GM18517 (cell line): ENCODE data around the gene PDE8B.
"Not testable (repeated sequence)": the region's sequence is repeated elsewhere in the genome, so short reads cannot be mapped to it uniquely, and the experiment has no call there.

Source experiments
- ATAC-seq: cut with Tn5 transposase; IDR thresholded peaks from one replicate; pipeline ENCODE4 v1.9.1; 2021; ENCODE audit warnings: mild to moderate bottlenecking, moderate library complexity; ENCODE audit not compliant: unreplicated experiment

Gene PDE8B

DNA sequence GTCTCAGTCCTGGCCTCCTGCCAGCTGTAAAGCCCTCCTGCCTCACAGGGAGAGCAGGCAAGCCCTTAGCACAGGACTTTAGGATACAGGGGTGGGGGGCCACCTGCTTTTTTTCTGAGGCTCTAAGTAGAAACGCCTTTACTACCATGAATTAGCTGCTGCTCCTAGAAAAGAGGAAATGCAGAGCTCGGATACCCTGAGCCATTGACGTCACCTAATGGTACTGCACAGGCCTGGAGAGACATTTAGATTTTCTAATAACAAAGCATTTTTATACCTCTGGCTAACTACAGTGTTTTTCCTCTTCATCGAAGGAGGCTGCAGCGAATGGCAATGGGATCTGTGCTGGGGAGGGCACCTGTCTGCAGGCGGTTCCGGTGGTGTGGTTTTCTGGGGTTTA is 144.6 kb downstream of the PDE8B start:
- ATAC-seq, result no peak

DNA sequence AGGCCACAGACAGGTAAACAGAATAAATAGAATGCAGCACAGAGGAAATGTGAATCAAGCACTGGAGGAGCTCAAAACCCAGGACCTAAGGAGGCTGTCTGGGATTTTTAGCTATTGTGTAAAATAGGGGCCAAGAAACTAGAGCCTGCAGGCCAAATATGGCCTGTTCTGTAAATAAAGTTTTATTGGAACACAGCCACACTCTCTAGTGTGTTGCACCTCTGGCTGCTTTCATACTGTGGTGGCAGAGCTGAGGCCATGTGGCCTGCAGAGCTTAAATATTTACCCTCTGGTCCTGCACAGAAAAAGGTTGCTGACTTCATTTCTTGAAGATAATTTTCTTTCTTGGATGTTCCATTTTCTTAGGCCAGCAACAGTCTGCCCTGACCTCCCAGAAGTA is 145.3 kb downstream of the PDE8B start:
- ATAC-seq, result no peak

DNA sequence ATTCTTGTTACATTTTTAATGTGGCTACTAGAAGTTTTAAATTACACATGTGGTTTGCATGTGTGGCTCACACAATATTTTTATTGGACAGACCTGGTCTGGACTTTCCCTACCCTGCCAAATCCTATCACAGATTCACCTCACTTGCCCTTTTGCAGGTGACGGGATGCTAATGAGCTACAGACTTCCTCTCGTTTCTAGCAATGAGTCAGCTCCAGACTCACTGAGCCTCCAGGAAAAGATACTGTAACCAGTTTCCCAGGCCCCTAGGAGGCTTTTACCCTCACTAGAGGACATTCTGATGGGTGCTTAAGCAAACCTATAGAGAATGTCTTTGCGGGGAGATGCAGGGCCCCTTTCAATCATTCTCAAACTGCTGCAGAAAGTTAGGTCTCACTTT is 146.3 kb downstream of the PDE8B start:
- peak; percentile 88 for ATAC-seq

- ATAC-seq, result no peak
Observed at GRCh38 chr5:77358255-77359205, 148.1 kb downstream of the PDE8B start.

GRCh38 chr5:77359231-77359630 is 148.8 kb downstream of the PDE8B start:
- ATAC-seq, result no peak

DNA sequence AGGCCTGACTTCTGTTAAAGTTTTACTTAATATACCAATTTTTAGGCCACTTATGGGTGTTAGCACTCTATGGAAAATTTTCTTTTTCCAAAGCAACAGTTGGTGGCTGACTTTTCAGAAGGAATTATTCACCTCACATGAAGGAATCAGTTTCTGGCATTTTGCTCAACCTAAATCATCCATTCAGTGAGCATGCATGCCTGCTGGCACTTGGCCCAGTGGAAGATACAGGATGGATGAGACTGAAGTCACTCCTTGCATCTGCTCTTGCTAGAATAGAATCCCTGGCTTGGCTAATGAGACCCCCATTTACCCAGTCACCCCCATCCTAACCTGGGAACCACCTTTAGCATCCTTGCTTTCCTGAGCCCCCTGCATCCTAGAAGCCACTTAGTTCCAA is 149.9 kb downstream of the PDE8B start:
- no peak for ATAC-seq

DNA sequence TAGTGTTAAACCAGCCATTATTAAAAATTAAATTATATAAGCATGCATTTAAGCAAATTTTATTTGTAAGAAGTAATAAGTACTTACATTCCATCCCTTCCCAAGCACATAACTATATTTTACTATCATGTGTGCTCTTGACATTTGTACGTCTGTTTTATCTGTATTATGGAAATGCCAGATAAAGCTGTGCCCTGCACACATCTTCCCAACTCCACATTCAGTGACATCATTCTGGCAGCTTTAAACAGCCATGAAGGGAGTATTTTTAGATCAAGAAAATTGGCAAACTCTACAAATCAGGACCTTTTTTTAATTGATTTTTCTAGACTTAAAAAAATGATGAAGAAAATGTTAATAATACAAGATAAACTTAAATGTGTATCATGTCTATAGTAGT is 150.5 kb downstream of the PDE8B start:
- ATAC-seq, result no peak

DNA sequence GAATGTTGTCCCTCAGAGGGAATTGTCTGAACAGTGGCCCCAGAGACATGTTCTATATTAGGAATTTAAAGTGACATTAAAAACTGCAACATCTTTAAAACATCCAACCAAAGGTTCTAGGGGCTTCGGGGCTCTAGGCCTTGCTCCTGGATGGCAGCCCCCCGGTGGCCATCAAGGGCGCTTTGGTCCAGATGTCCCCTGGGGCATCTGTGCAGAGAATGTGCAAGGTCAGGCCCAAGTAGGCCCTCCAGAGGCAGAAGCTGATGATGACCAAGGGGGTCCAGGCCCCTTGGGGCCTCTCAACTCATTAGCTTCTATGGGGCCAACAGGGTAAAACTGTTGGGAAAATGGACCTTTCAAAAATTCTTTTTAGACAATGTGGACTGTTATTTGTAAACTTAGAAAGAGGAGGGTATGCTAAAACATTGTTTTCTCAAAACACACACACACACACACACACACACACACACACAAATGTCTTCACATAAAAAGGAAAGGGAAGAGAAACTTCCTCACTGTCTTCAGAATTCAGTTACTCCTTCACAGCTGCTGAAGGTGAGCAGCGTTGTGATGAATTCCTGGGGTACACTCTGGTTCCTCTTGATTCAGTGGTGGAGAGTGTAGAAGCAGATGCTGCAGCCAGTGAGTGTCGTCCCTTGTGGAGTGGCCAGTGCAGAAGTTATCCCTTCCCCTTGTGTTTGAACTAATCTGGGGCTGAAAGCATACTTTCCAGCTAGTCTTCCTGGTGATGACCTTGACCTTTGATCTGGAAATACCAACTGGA is 156.4 kb downstream of the PDE8B start:
- ATAC-seq, result no peak

GRCh38 chr5:77367741-77368140 is 157.3 kb downstream of the PDE8B start:
- no peak for ATAC-seq

- no peak for ATAC-seq
Observed at GRCh38 chr5:77368367-77368766, 157.9 kb downstream of the PDE8B start.

GRCh38 chr5:77369566-77369965 is 159.1 kb downstream of the PDE8B start:
- ATAC-seq, result no peak

- no peak for ATAC-seq
Observed at GRCh38 chr5:77374686-77375085, 164.2 kb downstream of the PDE8B start.

DNA sequence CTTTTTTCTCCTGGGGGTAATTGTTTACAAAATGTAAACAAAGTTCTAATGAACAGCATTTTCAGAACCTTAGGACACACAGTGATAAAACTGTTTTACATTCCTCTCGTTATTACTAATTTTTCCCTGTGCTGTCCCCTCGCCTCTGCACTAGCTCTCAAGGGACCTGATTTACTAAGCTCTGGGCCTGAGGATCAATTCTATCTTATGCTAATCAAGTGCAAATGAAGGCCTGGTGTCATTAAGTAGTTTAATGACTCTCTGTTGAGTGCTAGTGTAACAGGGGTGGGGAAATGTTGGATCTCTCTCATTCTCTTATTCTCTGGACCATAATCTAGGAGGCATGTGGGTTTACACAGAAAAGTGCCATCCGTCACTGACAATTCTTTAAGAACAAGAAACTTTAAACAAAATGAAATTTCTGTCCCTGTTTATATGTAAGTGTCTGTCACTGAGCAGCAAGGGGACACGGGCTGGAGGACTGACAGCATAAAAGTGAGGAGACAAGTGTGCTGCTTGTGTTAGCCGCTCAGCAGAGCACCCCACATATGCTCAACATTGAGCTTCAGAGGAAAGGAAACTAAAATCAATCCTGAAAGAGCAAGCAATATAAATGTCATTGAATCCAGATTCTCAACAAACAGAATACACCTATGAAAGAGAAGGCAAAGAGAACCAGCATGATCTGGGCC is 166.3 kb downstream of the PDE8B start:
- ATAC-seq, result no peak

GRCh38 chr5:77379558-77380061 is 169.1 kb downstream of the PDE8B start:
- peak; percentile 84 for ATAC-seq

DNA sequence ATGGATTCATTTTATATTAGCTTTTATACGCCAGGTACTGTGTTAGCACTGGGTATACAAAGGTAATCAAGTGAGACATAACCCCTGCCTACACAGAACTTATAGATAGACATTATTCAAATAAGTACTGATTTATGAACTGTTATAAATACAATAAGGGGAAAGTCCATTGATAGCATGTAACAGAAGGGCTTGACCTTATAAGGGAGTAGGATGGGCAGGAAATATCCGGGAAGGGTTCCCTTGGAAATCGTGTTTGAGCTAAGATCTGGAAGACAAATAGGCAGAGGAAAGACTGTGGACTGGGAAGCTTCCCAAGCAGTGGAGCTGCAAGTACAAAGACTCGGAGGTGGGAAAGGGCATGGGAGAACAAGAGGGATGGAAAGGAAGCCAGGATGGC is 170.2 kb downstream of the PDE8B start:
- no peak for ATAC-seq

- ATAC-seq, result not testable (repeated sequence)
Observed at GRCh38 chr5:77383336-77383735, 172.9 kb downstream of the PDE8B start.

DNA sequence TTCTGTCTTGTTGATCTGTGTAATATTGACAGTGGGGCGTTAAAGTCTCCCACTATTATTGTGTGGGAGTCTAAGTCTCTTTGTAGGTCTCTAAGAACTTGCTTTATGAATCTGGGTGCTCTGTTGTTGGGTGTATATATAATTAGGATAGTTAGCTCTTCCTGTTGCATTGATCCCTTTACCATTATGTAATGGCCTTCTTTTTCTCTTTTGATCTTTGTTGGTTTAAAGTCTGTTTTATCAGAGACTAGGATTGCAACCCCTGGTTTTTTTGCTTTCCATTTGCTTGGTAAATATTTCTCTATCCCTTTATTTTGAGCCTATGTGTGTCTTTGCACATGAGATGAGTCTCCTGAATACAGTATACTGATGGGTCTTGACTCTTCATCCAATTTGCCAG is 175.9 kb downstream of the PDE8B start:
- ATAC-seq, result not testable (repeated sequence)

DNA sequence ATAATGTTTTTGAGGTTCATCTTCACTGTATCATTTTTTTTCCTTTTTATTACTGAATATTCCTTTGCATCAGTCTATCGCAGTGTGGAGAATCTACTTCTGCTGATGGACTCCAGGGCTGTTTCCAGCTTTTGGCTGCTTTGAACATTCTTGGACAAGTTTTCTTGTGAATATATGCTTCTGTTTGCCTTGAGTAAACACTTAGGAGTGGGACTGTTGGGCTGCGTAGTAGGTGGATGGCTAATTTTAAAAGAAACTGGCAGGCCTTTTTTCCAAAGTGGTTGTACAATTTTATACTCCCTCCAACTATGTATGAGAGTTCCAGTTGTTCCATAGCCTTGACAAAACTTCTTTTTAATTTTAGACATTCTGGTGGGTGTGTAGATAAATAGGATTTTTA is 179.3 kb downstream of the PDE8B start:
- ATAC-seq, result no peak

DNA sequence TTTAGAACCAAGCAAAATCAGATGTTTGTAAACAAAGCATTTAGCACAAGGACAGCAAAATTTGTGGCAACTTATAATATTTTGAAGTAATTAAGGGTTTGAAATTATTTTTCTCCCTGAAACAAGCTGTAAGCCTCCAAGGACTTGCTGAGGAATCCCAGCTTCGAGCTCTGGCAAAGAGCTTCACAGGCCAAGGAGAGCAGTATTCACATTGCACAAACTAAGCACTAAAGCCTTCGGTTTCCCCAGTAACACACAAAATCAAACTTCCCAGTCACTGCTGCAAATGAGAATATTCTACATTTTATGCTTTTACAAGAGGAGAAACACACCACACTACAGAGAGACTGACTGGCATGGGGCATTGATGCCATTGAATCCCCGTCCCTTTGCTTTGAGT is 179.7 kb downstream of the PDE8B start:
- ATAC-seq, result no peak

- ATAC-seq, result no peak
Observed at GRCh38 chr5:77390795-77391194, 180.3 kb downstream of the PDE8B start.

DNA sequence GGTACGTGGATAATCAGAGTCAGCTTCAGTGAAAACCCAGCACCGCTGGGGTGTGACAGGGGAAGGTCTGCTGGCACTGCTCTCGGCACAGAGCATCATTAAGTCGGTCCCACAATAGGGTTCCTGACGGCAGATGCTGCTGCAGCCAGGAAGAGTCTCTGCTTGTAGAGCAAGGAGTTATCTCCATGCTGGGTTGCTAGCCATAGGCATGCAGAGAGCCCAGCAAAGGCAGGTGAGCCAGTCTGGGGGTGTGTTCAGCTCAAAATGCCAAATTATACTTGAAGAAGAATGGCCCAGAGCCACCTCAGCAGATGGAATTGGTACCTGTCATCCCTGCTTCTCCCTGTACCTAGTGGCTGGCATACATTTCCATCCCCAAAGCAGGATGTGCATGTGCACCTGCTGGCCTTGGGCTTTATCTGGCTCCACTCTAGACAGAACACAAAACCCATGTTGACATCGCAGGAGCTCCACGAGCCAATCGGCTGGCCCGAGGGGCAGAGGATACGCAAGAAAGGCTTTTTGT is 180.8 kb downstream of the PDE8B start:
- no peak for ATAC-seq
